Astrocyte (in vitro differentiated cells and primary cell): ENCODE measurements around the gene MAP1LC3B. TPM values are rescaled to one million over a fixed set of nuclear protein-coding genes. Genes with fewer than 3 reads are reported as not detected.

ENCODE experiments used
- DNase-seq: peaks from one replicate; pipeline ENCODE4 v3.0.0-alpha.2; 2010; ENCODE audit warnings: low read depth
- FAIRE-seq: peaks from 2 replicates; lab custom pipeline; 2011; peaks lifted over from hg19 to GRCh38; lab: Jason Lieb, UNC
- H2AFZ ChIP-seq: 2 replicates; pipeline ENCODE4 v1.6.0; 2012; ENCODE audit warnings: low read depth, low read length, inconsistent platforms
- H3K27ac ChIP-seq: 2 replicates; pipeline ENCODE4 v1.5.1; 2011; ENCODE audit warnings: low read depth, low read length, inconsistent platforms
- H3K27me3 ChIP-seq: 2 replicates; pipeline ENCODE4 v1.6.0; 2011; ENCODE audit warnings: low read length, inconsistent platforms; ENCODE audit not compliant: insufficient read depth
- H3K36me3 ChIP-seq: 2 replicates; pipeline ENCODE4 v1.5.1; 2011; ENCODE audit warnings: low read length, inconsistent platforms; ENCODE audit not compliant: insufficient read depth
- H3K4me1 ChIP-seq: 2 replicates; pipeline ENCODE4 v1.5.1; 2011; ENCODE audit warnings: low read length, inconsistent platforms; ENCODE audit not compliant: insufficient read depth
- H3K4me2 ChIP-seq: 2 replicates; pipeline ENCODE4 v1.6.0; 2012; ENCODE audit warnings: low read length, inconsistent platforms
- H3K4me3 ChIP-seq: 2 replicates; pipeline ENCODE4 v1.5.1; 2011; ENCODE audit warnings: low read depth, mild to moderate bottlenecking, low read length, inconsistent platforms; ENCODE audit not compliant: insufficient read depth
- H3K79me2 ChIP-seq: 2 replicates; pipeline ENCODE4 v1.6.0; 2012; ENCODE audit warnings: mild to moderate bottlenecking, low read length, inconsistent platforms; ENCODE audit not compliant: insufficient read depth
- H3K9ac ChIP-seq: 2 replicates; pipeline ENCODE4 v1.6.0; 2012; ENCODE audit warnings: mild to moderate bottlenecking, low read length, inconsistent platforms
- H3K9me3 ChIP-seq: 2 replicates; pipeline ENCODE4 v1.5.1; 2012; ENCODE audit warnings: low read depth, mild to moderate bottlenecking, low read length, inconsistent platforms; ENCODE audit not compliant: insufficient read depth
- H4K20me1 ChIP-seq: 2 replicates; pipeline ENCODE4 v1.6.0; 2012; ENCODE audit warnings: low read length, inconsistent platforms; ENCODE audit not compliant: insufficient read depth
- H3K27ac Mint-ChIP-seq: one replicate; pipeline ENCODE4 v1.8.0; 2021; ENCODE audit warnings: mild to moderate bottlenecking, mixed read lengths; ENCODE audit not compliant: unreplicated experiment
- H3K27me3 Mint-ChIP-seq: one replicate; pipeline ENCODE4 v1.8.0; 2021; ENCODE audit warnings: low read depth, mixed read lengths; ENCODE audit not compliant: unreplicated experiment
- H3K36me3 Mint-ChIP-seq: one replicate; pipeline ENCODE4 v1.8.0; 2021; ENCODE audit warnings: low read depth, mixed read lengths; ENCODE audit not compliant: unreplicated experiment
- H3K4me1 Mint-ChIP-seq: one replicate; pipeline ENCODE4 v1.8.0; 2021; ENCODE audit warnings: low read depth, mixed read lengths; ENCODE audit not compliant: unreplicated experiment
- H3K4me3 Mint-ChIP-seq: one replicate; pipeline ENCODE4 v1.8.0; 2021; ENCODE audit warnings: mild to moderate bottlenecking, moderate library complexity, mixed read lengths; ENCODE audit not compliant: unreplicated experiment
- H3K9me3 Mint-ChIP-seq: one replicate; pipeline ENCODE4 v1.8.0; 2021; ENCODE audit warnings: mild to moderate bottlenecking, mixed read lengths; ENCODE audit not compliant: unreplicated experiment
- CTCF ChIP-seq: IDR thresholded peaks from 2 replicates; pipeline ENCODE4 v1.5.1; 2011; ENCODE audit warnings: low read depth, mild to moderate bottlenecking, inconsistent platforms, low read length, moderate library complexity; ENCODE audit not compliant: insufficient read depth
- EZH2 ChIP-seq: IDR thresholded peaks from 2 replicates; pipeline ENCODE4 v1.6.1; 2012; ENCODE audit warnings: mild to moderate bottlenecking, low read length, inconsistent platforms; ENCODE audit not compliant: insufficient read depth
- total RNA-seq: library from RNA; stranded (reverse); gene quantifications from 2 replicates; pipeline ENCODE4 v1.2.1, GENCODE V29; 2021

The MAP1LC3B gene
- total RNA-seq, 1 donor from 2014 or later = 221 TPM

GRCh38 chr16:87366930-87367329 is 25.2 kb upstream of the MAP1LC3B start:
- Histone ChIP-seq H2AFZ (no peak overlapping the region), H3K79me2 (peaks cover 85% of the 10 kb centered on the region), H3K9me3 (no peaks in the 10 kb centered on the region), H3K4me1 (no peaks in the 10 kb centered on the region), H3K27me3 (no peaks in the 10 kb centered on the region), H3K27ac (no peak overlapping the region), H3K4me3 (no peak overlapping the region), H3K36me3 (no peaks in the 10 kb centered on the region), H3K4me2 (no peak overlapping the region), H4K20me1 (peaks cover 85% of the 10 kb centered on the region), H3K9ac (no peak overlapping the region)
- TF ChIP-seq EZH2 (no peak), CTCF (no peak)
- FAIRE-seq (no peak), DNase-seq (no peak)
- H3K36me3 Mint-ChIP-seq = peaks cover 5% of the 10 kb centered on the region
- H3K9me3 Mint-ChIP-seq = no peaks in the 10 kb centered on the region
- peaks cover 3% of the 10 kb centered on the region for H3K4me1 Mint-ChIP-seq
- H3K27ac Mint-ChIP-seq = no peak overlapping the region
- H3K4me3 Mint-ChIP-seq = no peak overlapping the region
- no peaks in the 10 kb centered on the region for H3K27me3 Mint-ChIP-seq

GRCh38 chr16:87367529-87367928 is 24.6 kb upstream of the MAP1LC3B start:
- H3K4me3 ChIP-seq = no peak overlapping the region
- Mint-ChIP-seq H3K4me3 (no peak overlapping the region), H3K27me3 (no peaks in the 10 kb centered on the region), H3K27ac (no peak overlapping the region), H3K9me3 (no peaks in the 10 kb centered on the region), H3K36me3 (peaks cover 4% of the 10 kb centered on the region), H3K4me1 (peaks cover 2% of the 10 kb centered on the region)
- H2AFZ ChIP-seq = no peak overlapping the region
- H3K9ac ChIP-seq = no peak overlapping the region
- H4K20me1 ChIP-seq = peaks cover 88% of the 10 kb centered on the region
- no peak for TF ChIP-seq EZH2
- TF ChIP-seq CTCF = no peak
- DNase-seq = no peak
- no peaks in the 10 kb centered on the region for H3K36me3 ChIP-seq
- no peak overlapping the region for H3K4me2 ChIP-seq
- no peak overlapping the region for H3K27ac ChIP-seq
- peaks cover 88% of the 10 kb centered on the region for H3K79me2 ChIP-seq
- FAIRE-seq = no peak
- no peaks in the 10 kb centered on the region for H3K4me1 ChIP-seq
- no peaks in the 10 kb centered on the region for H3K9me3 ChIP-seq
- H3K27me3 ChIP-seq = no peaks in the 10 kb centered on the region

GRCh38 chr16:87368029-87368770 is 23.9 kb upstream of the MAP1LC3B start:
- H3K9me3 ChIP-seq = no peaks in the 10 kb centered on the region
- H3K27ac ChIP-seq = no peak overlapping the region
- Mint-ChIP-seq H3K9me3 (no peaks in the 10 kb centered on the region), H3K27ac (no peak overlapping the region), H3K27me3 (no peaks in the 10 kb centered on the region), H3K4me3 (no peak overlapping the region), H3K36me3 (peaks cover 4% of the 10 kb centered on the region), H3K4me1 (peaks cover 2% of the 10 kb centered on the region)
- no peak for DNase-seq
- H3K4me2 ChIP-seq = no peak overlapping the region
- peaks cover 89% of the 10 kb centered on the region for H3K79me2 ChIP-seq
- FAIRE-seq = no peak
- peaks cover 88% of the 10 kb centered on the region for H4K20me1 ChIP-seq
- H3K4me1 ChIP-seq = no peaks in the 10 kb centered on the region
- TF ChIP-seq EZH2 = no peak
- no peak overlapping the region for H3K9ac ChIP-seq
- no peaks in the 10 kb centered on the region for H3K27me3 ChIP-seq
- H3K4me3 ChIP-seq = no peak overlapping the region
- no peaks in the 10 kb centered on the region for H3K36me3 ChIP-seq
- no peak overlapping the region for H2AFZ ChIP-seq
